Activated CD8-positive, alpha-beta memory T cell treated with anti-CD3 and anti-CD28 coated beads for 24 hours (primary cell): Measurements from ENCODE around the gene PYGM.

ENCODE experiments used
- DNase-seq: peaks from one replicate; pipeline ENCODE4 v3.0.0-alpha.2; 2020

PYGM gene

DNA sequence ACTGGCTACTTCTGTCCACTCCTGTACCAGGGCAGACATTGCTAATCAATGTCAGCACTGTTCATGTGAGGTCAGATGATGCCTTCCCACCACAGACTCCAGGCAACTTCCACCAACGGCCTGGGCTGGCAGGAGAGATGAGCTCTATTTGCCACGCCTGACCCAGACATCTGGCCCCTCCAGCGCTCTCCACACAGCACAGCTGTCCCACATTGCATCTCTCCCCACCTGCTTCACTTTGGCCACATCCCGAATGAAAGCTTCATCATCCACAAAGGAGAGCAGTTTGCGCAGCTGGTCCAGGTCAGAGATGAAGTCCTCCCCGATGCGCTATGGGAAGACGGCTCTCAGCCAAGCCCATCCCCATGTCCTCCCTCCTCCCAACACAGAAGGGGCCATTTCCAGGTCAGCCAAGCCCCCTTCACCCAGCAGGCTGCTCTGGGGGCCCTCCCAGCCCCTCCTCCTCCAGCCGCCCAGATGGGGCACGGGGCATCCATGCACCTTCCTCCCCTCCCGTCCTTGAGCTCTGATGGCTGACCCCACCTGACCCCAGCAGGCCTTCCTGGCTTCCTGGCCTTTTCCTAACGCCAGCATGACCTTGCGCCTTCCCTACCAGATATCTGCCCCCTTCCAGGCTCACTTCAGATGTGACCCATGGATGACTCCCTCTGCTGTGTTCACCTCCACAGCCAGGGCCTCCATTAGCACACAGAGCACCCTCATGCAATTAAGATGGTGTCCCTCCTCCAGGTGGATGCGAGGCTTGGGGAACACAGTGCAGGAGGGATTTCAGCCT is 7.4 kb downstream of the PYGM start:
- no peak for DNase-seq

DNA sequence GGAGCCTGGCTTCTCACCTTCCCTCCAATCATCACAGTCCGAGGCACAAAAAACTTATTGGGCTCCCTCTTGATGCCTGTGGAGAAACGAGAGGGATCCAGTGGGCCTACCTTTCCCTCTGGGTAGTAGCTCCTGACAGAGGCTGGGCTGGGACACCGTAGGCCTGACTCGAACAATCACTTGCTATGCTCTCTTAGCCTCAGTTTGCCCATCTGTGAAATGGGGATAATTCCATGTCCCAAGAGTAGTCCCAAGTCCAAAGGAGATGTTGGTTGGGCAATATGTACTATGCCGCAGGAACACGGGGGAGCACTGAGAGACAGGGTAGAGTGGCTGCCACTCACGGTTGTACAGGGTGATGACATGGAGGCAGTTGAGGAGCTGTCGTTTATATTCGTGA is 8.2 kb downstream of the PYGM start:
- no peak for DNase-seq

DNA sequence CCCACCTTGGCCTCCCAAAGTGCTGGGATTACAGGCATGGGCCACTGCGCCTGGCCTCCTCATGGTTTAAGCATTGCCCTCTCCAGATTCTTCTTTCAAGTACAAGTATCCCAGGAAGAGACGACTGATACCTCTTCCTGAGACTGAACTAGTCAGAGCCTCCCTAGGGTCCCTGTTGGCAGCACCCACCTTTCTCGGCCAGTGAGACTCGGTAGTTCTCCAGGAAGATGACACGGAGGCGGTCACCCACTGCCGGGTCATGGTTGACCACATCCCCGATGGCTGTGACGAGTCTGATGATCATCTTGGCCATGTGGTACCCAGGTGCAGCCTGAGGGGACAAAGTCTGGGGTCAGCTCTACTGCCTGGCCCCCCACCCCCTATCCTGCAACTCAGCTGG is 8.6 kb downstream of the PYGM start:
- no peak for DNase-seq

GRCh38 chr11:64750361-64751054 is 9.3 kb downstream of the PYGM start:
- no peak for DNase-seq

GRCh38 chr11:64747961-64748665 is 11.7 kb downstream of the PYGM start:
- no peak for DNase-seq

DNA sequence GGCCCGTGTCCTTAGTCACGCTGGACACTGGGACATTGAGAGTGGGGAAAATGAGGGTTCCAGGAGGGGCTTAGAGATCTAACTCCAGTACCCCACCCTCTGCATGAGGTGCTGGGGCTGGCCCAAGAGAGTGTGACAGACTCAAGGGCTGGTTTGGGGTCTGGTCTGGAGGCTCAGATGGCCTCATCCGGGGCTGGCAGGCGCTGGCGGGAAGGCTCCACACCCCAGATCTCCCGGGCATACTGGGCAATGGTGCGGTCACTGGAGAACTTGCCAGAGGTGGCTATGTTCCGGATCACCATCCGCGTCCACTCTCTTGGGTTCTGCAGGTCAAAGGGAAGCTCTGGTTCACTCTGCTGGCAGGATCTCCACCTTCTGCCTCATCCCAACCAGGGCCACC is 13.3 kb downstream of the PYGM start:
- no peak for DNase-seq

- peak; percentile 87 for DNase-seq
Measured at GRCh38 chr11:64745521-64746328, 14.0 kb downstream of the PYGM start.

- DNase-seq: peak; percentile 79
Measured at GRCh38 chr11:64745189-64745520, 14.6 kb downstream of the PYGM start.

DNA sequence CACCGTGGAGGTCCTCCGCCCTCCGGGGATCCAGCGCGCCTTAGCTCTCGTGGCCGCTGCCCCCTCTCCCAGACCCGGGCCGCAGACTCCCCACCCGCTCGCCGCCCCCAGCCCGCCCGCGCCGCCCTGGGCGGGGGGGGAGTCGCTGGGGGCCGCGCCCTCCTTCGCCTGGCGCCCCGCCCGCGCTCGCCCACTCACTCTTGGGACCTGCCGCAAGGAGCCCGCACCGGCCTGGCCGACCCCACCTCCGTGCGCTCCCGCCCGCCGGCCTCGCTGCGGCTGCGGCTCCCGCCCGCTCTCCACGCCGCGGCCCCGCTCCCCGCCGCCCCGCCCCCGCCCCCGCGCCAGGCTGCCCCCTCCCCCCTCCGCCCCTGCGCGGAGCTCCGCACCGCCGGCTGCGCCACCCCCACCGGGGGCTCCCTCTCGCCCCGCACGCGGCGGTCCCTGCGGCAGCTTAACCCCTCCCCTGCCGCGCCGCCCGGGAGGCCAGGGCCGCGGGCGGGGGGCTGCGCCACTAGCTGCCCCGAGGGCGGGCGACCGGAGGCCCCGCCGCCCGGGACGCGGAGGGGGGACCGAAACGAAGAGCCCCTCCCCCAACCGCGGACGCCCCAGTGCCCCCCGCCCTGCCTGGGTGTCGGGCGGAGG is 15.1 kb downstream of the PYGM start:
- DNase-seq: no peak

DNA sequence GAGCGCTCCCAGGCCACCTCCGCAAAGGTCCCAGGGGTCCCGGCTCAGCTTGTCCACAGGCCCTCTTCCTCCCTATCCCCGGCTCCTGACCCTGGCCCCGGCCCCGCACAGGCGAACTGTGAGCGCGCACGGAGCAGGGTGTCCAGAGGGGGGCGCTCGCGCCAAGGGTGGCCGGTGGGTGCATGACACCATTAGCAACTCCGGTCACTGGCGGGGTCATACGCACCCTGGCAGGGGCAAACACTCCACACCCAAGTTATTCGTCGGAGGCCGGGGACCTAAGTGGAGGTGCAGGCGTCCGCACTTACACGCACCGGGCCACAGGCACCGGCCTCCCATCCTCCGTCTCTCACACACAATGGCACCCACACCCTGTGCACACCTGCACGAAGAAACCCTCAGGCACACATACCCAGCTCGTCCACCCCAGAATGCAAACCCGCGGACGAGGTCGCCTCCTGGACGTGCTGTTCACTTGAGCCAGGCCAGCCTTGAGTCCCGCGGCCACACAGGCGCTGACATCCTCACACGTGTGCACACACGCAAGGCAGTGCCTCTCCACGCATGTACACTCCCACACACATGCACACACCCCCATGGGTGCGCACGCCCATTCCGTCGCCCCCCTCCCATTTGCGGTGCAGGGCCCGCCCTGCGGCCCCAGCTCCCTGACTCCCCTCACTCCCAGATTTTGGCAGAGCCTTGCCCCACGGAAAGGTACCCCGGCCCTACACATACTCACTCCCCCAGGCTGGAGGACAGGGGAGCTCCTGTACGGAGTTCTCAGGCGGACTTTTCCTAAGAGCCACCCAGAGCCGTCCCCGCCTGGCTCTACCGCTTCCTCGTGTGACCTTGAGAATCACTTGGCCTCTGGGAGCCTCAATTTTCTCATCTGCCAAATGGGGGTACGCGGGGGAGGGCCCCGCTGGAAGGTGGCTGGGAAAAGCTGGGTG is 15.9 kb downstream of the PYGM start, which contains the start of gene RASGRP2:
TSS of gene RASGRP2 (minus strand) at position 552 of the 953 bp plus-strand sequence. CDS start 1,276 bp downstream, outside the sequence.
- DNase-seq: peak; percentile 90

DNA sequence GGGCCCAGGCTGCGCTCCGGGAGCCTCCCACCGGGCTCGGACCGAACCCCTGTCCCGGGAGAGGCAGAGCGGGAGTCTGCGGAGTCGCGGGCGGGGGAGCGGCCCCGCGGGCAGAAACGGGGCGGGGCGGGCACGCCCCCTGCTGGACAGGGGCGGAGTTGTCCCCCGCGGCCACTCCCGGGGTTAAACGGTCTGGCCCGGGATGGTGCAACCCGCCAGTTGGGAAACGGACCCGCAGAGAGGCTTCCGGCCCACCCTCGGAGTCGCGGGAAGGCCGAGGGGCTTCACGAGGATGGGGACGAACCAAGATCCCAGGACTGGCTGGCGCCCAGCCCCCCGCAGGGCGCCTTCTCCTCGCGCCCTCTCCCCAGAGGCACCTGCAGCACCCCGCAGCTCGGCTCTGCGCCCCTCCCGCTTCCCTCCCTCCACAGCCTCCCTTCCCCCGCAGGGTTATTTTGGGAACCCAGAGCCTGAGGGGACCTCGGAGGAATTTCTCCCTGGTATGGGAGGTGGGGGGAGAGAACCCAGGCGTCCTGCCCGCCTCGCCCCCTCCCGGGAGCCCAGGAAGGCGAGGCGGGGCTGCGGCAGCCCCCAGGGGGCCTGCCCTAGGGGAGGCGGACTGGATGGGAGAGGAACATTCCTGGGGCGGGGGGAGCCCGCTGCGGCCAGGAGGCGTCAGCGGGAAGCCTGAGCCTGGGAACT is 16.7 kb downstream of the PYGM start:
- DNase-seq: peak; percentile 94

DNA sequence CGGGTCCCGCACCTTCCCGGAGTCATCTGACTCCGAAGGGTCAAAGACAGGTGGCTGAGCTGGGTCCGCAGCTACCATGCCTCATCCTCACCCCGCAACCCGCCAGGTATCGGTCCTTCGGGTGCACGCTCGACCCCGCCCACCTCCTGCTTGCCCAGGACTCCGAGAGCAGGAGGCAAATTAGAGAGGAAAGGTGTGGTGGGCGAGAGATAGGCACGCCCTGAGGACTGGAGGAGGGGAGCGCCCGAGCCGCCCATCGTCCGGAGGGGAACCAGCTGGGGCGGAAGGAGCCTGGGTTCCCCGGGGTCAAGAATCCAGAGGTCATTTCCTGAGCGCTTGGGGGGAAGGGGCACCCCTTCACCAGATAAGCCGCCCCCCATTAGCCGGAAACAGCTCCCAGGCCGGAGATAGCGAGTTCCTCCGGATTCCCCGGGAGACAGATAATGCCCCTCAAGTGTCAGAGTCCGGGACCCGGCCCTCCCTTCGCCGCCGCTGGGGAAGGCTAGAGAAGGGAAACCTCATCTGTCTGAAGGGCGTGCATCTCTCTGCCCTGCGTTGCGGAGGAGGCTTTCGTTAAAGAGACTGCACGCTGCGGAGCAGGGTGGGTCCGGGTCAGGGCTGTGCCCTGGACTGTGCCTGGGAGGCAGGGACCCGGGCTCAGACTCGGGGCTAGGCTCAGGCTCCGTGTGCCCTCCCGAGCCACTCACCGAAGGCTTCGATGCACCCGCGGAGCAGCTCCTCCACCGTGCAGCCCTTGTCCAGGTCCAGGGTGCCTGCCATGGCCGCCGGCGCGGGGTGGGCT is 17.5 kb downstream of the PYGM start:
- DNase-seq: no peak

DNA sequence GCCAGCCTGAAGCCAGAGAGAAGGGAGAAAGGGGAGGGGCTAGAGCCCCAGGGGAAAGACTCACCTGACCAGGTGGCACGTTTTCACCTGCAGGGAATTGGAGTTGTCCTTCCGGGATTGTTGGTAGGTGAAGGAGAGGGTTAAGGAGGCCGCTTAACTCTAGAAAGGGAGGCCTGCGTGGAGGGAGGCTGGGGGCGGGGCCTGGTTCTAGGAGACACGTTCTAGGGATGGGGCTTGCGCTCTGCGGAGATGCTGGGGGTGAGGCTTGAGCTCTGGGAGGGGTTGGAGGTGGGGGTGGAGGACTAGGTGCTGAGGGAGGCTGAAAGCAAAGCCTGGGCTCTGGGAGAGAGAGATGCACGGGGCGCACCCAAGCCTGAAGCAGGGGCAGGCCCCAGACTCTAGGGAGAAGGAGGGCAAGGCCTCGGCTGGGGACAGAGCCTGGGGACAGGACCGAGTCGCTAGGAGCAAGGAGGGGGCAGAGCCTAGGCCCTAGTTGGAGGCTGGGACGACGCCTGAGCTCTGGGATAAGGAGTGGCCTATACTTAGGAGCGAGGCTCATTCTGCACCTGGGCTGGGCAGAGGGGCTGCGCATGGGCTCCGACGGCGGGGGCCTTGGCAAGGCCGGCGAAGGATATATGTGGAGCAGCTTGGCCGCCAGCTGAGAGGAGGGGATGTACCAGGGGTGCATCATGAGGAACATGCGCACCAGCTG is 18.2 kb downstream of the PYGM start:
- DNase-seq: no peak

- no peak for DNase-seq
Measured at GRCh38 chr11:64739871-64740270, 19.9 kb downstream of the PYGM start.

GRCh38 chr11:64736654-64737053 is 23.1 kb downstream of the PYGM start:
- DNase-seq: no peak

GRCh38 chr11:64735725-64736259 is 24.0 kb downstream of the PYGM start:
- DNase-seq: no peak

- no peak for DNase-seq
Measured at GRCh38 chr11:64734811-64735724, 24.7 kb downstream of the PYGM start.

DNA sequence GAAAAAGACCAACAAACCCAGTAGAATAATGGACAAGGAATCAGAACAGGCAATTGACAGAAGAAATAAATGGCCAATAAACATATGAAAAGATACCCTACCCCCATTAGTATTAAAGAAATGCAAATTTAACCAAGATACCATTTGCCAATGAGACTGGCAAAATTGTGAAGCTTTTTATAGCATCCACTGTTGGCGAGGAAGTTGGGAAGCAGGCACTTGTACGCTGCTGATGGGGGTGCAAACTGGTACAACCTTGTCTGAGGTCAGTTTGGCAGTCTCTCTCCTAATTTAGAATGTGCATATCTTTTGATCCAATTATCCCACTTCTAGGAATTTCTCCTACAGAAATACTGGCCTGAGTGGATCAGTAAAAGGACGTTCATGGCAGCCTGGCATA is 28.2 kb downstream of the PYGM start:
- no peak for DNase-seq
